Liver (tissue), 9 donors: ENCODE results near the gene TMEM213. TPM values are rescaled to one million over a fixed set of nuclear protein-coding genes. Genes with fewer than 3 reads are reported as not detected.

ENCODE experiments used
- DNase-seq: peaks from one replicate; pipeline ENCODE4 v3.0.0-alpha.2; 2017; ENCODE audit warnings: low spot score
- H3K27ac ChIP-seq, 2 donors: one replicate each; pipeline ENCODE4 v1.7.0; 2013; ENCODE audit warnings: inconsistent platforms in 2 of 2, low read length in 2 of 2, control low read depth in 1 of 2, low read depth in 1 of 2, mild to moderate bottlenecking in 1 of 2
- H3K27me3 ChIP-seq, 4 donors: one replicate each; pipeline versions ENCODE4 v1.6.1 to v1.7.0; 2013; ENCODE audit warnings: low read length in 3 of 4, inconsistent platforms in 1 of 4, mild to moderate bottlenecking in 1 of 4, moderate library complexity in 1 of 4; ENCODE audit not compliant: control insufficient read depth in 4 of 4, insufficient read depth in 4 of 4
- H3K36me3 ChIP-seq, 4 donors: one replicate each; pipeline versions ENCODE4 v1.6.1 to v1.7.0; 2013; ENCODE audit warnings: low read length in 3 of 4, mild to moderate bottlenecking in 3 of 4, low read depth in 1 of 4, moderate library complexity in 1 of 4; ENCODE audit not compliant: control insufficient read depth in 4 of 4, insufficient read depth in 3 of 4
- H3K4me1 ChIP-seq, 4 donors: one replicate each; pipeline versions ENCODE4 v1.6.1 to v1.7.0; 2013; ENCODE audit warnings: low read length in 3 of 4, mild to moderate bottlenecking in 3 of 4, moderate library complexity in 1 of 4; ENCODE audit not compliant: control insufficient read depth in 4 of 4, insufficient read depth in 4 of 4
- H3K4me3 ChIP-seq, 3 donors: one replicate each; pipeline versions ENCODE4 v1.6.1 to v1.7.0; 2013; ENCODE audit warnings: low read length in 3 of 3, control low read depth in 1 of 3, low read depth in 1 of 3, mild to moderate bottlenecking in 1 of 3
- H3K9ac ChIP-seq, 2 donors: one replicate each; pipeline ENCODE4 v1.7.0; 2013; ENCODE audit warnings: low read length in 2 of 2, mild to moderate bottlenecking in 2 of 2, moderate library complexity in 2 of 2, control low read depth in 1 of 2, low read depth in 1 of 2
- H3K9me3 ChIP-seq, 4 donors: one replicate each; pipeline versions ENCODE4 v1.6.1 to v1.7.0; 2013; ENCODE audit warnings: low read length in 3 of 4; ENCODE audit not compliant: control insufficient read depth in 4 of 4
- ATF3 ChIP-seq: IDR thresholded peaks from 2 replicates; pipeline ENCODE4 v1.6.1; 2016; ENCODE audit warnings: antibody characterized with exemption
- CTCF ChIP-seq: fragments of 150-350 bp; IDR thresholded peaks from 2 replicates; pipeline ENCODE4 v1.5.1; 2017; ENCODE audit warnings: improper control_type of control experiment, low read depth, low read length; ENCODE audit not compliant: missing input control
- EGR1 ChIP-seq, 2 donors: IDR thresholded peaks; 2 replicates each; pipeline ENCODE4 v1.6.1; 2016 to 2018; ENCODE audit warnings: antibody characterized with exemption in 2 of 2, low read depth in 2 of 2
- FOXA1 ChIP-seq: IDR thresholded peaks from 2 replicates; pipeline ENCODE4 v1.6.1; 2016; ENCODE audit warnings: antibody characterized with exemption
- FOXA2 ChIP-seq: IDR thresholded peaks from 2 replicates; pipeline ENCODE4 v1.6.1; 2016; ENCODE audit warnings: antibody characterized with exemption
- GABPA ChIP-seq, 2 donors: IDR thresholded peaks in 1 of 2; conservative IDR thresholded peaks in 1 of 2; 2 replicates each; pipeline ENCODE4 v1.6.1; 2016; ENCODE audit warnings: antibody characterized with exemption in 2 of 2, mild to moderate bottlenecking in 1 of 2, moderate library complexity in 1 of 2
- HNF4A ChIP-seq, 2 donors: conservative IDR thresholded peaks; 2 replicates each; pipeline ENCODE4 v1.6.1; 2016; ENCODE audit warnings: antibody characterized with exemption in 2 of 2, mild to moderate bottlenecking in 2 of 2
- HNF4G ChIP-seq: IDR thresholded peaks from 2 replicates; pipeline ENCODE4 v1.6.1; 2016; ENCODE audit warnings: antibody characterized with exemption
- JUND ChIP-seq, 2 donors: IDR thresholded peaks; 2 replicates each; pipeline ENCODE4 v1.6.1; 2016; ENCODE audit warnings: antibody characterized with exemption in 2 of 2
- NR2F2 ChIP-seq: IDR thresholded peaks from 2 replicates; pipeline ENCODE4 v1.6.1; 2016; ENCODE audit warnings: antibody characterized with exemption
- RAD21 ChIP-seq, 2 donors: IDR thresholded peaks; 2 replicates each; pipeline ENCODE4 v1.6.1; 2016; ENCODE audit warnings: antibody characterized with exemption in 2 of 2, mild to moderate bottlenecking in 2 of 2
- RXRA ChIP-seq, 2 donors: IDR thresholded peaks; 2 replicates each; pipeline ENCODE4 v1.6.1; 2017 to 2018; ENCODE audit warnings: antibody characterized with exemption in 2 of 2, mild to moderate bottlenecking in 1 of 2
- SP1 ChIP-seq: IDR thresholded peaks from 2 replicates; pipeline ENCODE4 v1.6.1; 2018; ENCODE audit warnings: antibody characterized with exemption, mild to moderate bottlenecking
- TAF1 ChIP-seq: conservative IDR thresholded peaks from 2 replicates; pipeline ENCODE4 v1.6.1; 2016; ENCODE audit warnings: antibody characterized with exemption, mild to moderate bottlenecking
- YY1 ChIP-seq: IDR thresholded peaks from 2 replicates; pipeline ENCODE4 v1.6.1; 2016; ENCODE audit warnings: antibody characterized with exemption, mild to moderate bottlenecking
- WGBS: extraction: QIAGEN DNeasy Blood & Tissue Kit; methylation state at CpG from one replicate; pipeline ENCODE4 v1.1.7; 2013; 5-methylcytosine and 5-hydroxymethylcytosine counted together
- polyA plus RNA-seq, 2 donors: library from polyadenylated mRNA; stranded (reverse) in 1 of 2; unstranded in 1 of 2; fragments of 200-250 nt in 1 of 2; fragments of >200 nt in 1 of 2; fragmentation: Nextera tagmentation in 1 of 2; extraction: Ambion mirVana in 1 of 2; gene quantifications; one replicate each; pipeline versions ENCODE4 v1.2.1 to v1.2.3, GENCODE V29; 2013 to 2015
- total RNA-seq, 2 donors: library from RNA; depleted of rRNA; stranded (reverse); fragments of >200 nt; gene quantifications; one replicate each; pipeline ENCODE4 v1.2.3, GENCODE V29; 2014
- TF ChIP-seq, protein P1 (sequence below): IDR thresholded peaks from 2 replicates; pipeline ENCODE4 v1.6.1; 2016; ENCODE audit warnings: antibody characterized with exemption
- TF ChIP-seq, protein P2 (sequence below): IDR thresholded peaks from 2 replicates; pipeline ENCODE4 v1.6.1; 2016; ENCODE audit warnings: antibody characterized with exemption
- TF ChIP-seq, protein P3 (sequence below): IDR thresholded peaks from 2 replicates; pipeline ENCODE4 v1.6.1; 2016; ENCODE audit warnings: antibody characterized with exemption, mild to moderate bottlenecking
- donor health status: healthy.
- donor health status: healthy.
- donor health status: healthy.
- donor health status: healthy.
- donor health status: healthy.

TMEM213 gene
- total and polyA plus RNA-seq, 4 donors: not detected

DNA sequence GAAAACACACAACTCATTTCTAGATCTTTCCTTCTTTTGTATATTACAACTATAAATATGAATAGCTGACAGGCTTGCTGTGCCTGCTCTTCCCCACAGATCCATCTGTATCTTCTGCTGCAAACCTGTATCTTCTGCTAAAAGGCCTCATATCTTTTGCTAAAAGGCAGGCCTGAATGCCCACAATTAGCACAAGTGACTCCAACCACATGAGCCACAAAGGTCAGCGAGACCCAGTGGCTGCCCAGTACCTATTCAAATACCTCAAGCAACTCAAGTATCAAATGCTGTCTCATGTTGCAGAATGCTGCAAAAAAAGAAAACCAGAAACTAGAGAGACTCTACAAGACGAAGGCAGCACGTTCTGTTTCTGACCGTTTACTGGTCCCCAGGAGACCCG lies 54.7 kb downstream of the TMEM213 start:
- no peaks in the 10 kb centered on the region for H3K4me1 ChIP-seq
- no peak overlapping the region for H3K4me3 ChIP-seq
- DNase-seq: no peak
- 97% methylated on average over 5 of the region's 5 CpGs for WGBS
- H3K27ac ChIP-seq: no peak overlapping the region
- H3K27me3 ChIP-seq: no peaks in the 10 kb centered on the region
- no peaks in the 10 kb centered on the region for H3K9me3 ChIP-seq
- TF ChIP-seq EGR1 (IDR thresholded peaks at IDR 0.05; ENCODE audit: low read depth in 2 of 2) (no peak), GABPA (IDR thresholded peaks at IDR 0.05 in 1 of 2, conservative IDR thresholded peaks at IDR 0.05 in 1 of 2) (no peak), YY1 (no peak), SP1 (no peak), HNF4G (no peak), RXRA (IDR thresholded peaks at IDR 0.05) (no peak), FOXA1 (no peak), TAF1 (no peak), RAD21 (IDR thresholded peaks at IDR 0.05) (no peak), NR2F2 (no peak), HNF4A (conservative IDR thresholded peaks at IDR 0.05) (no peak)
- TF ChIP-seq, protein P1, sequence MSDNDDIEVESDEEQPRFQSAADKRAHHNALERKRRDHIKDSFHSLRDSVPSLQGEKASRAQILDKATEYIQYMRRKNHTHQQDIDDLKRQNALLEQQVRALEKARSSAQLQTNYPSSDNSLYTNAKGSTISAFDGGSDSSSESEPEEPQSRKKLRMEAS: no peak
- TF ChIP-seq, protein P2, sequence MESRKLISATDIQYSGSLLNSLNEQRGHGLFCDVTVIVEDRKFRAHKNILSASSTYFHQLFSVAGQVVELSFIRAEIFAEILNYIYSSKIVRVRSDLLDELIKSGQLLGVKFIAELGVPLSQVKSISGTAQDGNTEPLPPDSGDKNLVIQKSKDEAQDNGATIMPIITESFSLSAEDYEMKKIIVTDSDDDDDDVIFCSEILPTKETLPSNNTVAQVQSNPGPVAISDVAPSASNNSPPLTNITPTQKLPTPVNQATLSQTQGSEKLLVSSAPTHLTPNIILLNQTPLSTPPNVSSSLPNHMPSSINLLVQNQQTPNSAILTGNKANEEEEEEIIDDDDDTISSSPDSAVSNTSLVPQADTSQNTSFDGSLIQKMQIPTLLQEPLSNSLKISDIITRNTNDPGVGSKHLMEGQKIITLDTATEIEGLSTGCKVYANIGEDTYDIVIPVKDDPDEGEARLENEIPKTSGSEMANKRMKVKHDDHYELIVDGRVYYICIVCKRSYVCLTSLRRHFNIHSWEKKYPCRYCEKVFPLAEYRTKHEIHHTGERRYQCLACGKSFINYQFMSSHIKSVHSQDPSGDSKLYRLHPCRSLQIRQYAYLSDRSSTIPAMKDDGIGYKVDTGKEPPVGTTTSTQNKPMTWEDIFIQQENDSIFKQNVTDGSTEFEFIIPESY: no peak
- no peak overlapping the region for H3K9ac ChIP-seq
- no peaks in the 10 kb centered on the region for H3K36me3 ChIP-seq

GRCh38 chr7:138853448-138853847 lies 55.7 kb downstream of the TMEM213 start:
- TF ChIP-seq ATF3 (no peak), RAD21 (IDR thresholded peaks at IDR 0.05) (no peak), TAF1 (no peak), HNF4A (conservative IDR thresholded peaks at IDR 0.05) (no peak), CTCF (no peak), HNF4G (no peak), NR2F2 (no peak), FOXA1 (no peak), EGR1 (IDR thresholded peaks at IDR 0.05; ENCODE audit: low read depth in 2 of 2) (no peak), SP1 (no peak), YY1 (no peak), FOXA2 (no peak), JUND (IDR thresholded peaks at IDR 0.05) (no peak)
- TF ChIP-seq, protein P3, sequence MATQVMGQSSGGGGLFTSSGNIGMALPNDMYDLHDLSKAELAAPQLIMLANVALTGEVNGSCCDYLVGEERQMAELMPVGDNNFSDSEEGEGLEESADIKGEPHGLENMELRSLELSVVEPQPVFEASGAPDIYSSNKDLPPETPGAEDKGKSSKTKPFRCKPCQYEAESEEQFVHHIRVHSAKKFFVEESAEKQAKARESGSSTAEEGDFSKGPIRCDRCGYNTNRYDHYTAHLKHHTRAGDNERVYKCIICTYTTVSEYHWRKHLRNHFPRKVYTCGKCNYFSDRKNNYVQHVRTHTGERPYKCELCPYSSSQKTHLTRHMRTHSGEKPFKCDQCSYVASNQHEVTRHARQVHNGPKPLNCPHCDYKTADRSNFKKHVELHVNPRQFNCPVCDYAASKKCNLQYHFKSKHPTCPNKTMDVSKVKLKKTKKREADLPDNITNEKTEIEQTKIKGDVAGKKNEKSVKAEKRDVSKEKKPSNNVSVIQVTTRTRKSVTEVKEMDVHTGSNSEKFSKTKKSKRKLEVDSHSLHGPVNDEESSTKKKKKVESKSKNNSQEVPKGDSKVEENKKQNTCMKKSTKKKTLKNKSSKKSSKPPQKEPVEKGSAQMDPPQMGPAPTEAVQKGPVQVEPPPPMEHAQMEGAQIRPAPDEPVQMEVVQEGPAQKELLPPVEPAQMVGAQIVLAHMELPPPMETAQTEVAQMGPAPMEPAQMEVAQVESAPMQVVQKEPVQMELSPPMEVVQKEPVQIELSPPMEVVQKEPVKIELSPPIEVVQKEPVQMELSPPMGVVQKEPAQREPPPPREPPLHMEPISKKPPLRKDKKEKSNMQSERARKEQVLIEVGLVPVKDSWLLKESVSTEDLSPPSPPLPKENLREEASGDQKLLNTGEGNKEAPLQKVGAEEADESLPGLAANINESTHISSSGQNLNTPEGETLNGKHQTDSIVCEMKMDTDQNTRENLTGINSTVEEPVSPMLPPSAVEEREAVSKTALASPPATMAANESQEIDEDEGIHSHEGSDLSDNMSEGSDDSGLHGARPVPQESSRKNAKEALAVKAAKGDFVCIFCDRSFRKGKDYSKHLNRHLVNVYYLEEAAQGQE: no peak
- TF ChIP-seq, protein P1: no peak
- TF ChIP-seq, protein P2: no peak
- Histone ChIP-seq H3K27me3 (no peaks in the 10 kb centered on the region), H3K9ac (no peak overlapping the region), H3K27ac (no peak overlapping the region), H3K36me3 (no peaks in the 10 kb centered on the region), H3K9me3 (no peaks in the 10 kb centered on the region), H3K4me3 (no peak overlapping the region), H3K4me1 (no peaks in the 10 kb centered on the region)
- WGBS: 85% methylated on average over 3 of the region's 3 CpGs
- no peak for DNase-seq
